HG03460 (cell line): ENCODE data around the gene RHOBTB1.
"Not testable (repeated sequence)": the region's sequence is repeated elsewhere in the genome, so short reads cannot be mapped to it uniquely, and the experiment has no call there.

Source experiments
- ATAC-seq: cut with Tn5 transposase; IDR thresholded peaks from one replicate; pipeline ENCODE4 v1.9.1; 2021; ENCODE audit not compliant: unreplicated experiment

The RHOBTB1 gene

DNA sequence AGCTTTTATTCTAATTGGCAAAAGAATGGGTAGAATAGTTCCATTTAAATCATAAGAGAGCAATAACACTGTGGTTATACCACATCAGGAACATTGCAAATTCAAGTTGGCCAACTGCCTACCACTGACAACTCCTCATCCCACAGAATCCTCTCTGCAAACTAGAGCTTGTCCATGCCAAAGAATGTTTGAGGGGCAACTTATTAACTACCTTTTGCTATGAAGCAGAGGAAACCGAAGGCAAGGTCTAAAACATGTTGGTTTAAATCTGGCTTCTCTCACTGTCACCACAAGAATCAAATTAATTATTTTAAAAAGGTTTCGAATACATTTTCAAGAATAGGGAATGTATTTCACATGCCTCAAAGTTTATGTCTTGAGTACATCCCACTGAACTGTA, 36.0 kb downstream of the RHOBTB1 start:
- no peak for ATAC-seq

GRCh38 chr10:60907236-60907635, 36.7 kb downstream of the RHOBTB1 start:
- ATAC-seq, result no peak

- not testable (repeated sequence) for ATAC-seq
Measured at GRCh38 chr10:60906825-60907224, 37.2 kb downstream of the RHOBTB1 start.

GRCh38 chr10:60906411-60906810, 37.6 kb downstream of the RHOBTB1 start:
- no peak for ATAC-seq

- no peak for ATAC-seq
Measured at GRCh38 chr10:60905580-60905979, 38.4 kb downstream of the RHOBTB1 start.

DNA sequence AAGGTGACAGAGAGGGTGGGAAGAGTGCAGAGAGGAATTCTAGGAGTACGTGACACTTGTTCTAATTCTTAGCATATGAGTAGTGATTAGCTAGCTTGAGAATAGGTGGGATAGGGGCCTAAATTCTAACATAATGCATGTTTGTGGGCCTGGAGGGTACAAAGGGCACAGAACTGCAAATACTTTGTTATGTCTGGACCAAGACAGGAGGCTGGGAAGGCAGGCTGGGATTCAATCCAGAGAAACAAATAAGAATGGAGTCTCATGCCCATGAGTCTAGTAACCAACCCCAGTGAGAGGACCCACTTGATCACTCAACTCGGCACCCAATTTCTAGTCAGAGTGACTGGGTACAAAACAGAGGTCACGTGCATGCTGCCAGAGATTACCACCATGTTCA, 40.9 kb downstream of the RHOBTB1 start:
- ATAC-seq, result no peak

DNA sequence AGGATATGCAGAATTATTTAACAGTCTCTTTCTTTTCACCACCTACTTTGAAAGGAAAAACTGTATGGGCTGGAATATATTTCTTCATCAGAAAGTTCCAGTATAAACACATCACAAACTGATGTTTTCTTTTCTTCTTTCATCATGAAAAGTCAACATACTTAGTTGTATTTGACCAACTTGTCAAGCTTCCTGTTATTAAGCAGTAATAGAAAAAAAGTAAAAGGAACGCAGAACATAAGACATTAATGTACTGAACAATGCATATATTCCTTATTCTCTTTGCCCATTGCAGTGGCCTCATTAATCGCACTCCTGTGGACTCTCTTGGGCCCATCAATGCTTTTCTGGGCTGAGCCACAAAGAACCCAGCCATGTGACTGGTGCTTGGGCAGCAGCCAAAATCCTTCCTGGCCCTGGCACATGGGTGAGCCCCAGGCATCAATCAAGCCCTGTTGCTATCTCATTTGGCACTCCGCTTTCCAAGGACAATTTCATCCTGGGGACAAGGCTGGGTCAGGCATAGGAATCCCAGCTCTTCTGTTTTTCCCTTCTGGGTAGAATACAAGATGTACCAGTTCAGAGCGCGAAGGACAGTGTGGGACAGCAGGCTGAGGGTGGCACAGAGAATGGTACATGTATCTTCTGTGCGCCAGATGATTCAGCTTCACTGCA, 42.3 kb downstream of the RHOBTB1 start:
- no peak for ATAC-seq

DNA sequence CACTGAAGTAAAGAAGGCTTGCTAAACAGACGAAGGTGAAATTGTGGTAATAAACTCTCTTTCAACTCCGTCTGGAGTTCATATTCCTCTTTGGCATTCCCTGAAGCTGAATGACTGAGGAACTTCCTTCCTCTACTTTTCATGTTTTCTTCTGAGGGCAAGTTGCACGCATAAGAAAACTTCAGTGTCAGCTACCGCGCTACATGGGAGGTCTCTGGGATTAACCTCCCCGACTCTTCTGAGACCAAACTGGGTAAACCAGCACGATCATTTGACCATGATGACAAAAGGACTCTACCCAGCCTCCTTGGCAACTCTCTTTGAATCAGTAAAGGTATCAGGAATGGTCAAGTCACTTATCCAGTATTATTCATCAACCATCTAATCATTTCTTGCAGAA, 44.7 kb downstream of the RHOBTB1 start:
- no peak for ATAC-seq

DNA sequence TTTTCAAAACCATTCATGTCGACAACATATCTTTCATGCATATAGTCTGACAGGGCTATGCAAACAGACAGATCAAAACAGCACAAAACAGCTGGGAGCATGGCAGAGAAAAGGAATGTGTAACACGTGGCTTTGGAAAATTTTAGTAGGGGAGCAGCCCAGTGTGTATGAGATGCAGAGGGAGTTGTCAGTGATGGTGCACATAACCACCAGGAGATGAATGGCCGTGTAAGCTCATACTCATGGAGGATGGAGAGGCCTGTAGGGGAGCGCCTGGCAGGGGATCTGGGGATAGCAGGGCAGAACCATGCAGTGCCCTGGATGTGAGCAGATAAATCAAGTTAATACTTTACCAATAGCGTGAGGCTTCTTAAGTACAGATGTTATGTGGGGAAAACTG, 45.7 kb downstream of the RHOBTB1 start:
- ATAC-seq, result no peak

DNA sequence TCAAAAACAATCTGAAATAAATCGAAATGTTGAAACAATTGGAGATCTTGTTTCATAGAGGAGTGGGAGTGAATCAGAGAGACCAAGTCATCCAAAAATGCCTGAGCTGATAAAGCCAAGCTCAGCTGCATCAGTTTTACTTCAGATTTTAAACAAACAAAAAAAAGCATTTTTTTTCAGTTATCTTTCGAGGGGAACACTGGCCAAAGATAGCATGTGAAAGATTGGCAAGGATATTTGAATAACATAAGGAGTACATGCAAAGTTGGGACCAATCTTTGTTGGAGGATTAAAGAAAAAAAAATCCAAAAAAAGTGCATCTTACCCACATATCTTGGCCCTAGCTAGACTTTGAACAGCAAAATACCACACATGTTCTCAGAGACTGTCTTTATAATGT, 47.2 kb downstream of the RHOBTB1 start:
- no peak for ATAC-seq

DNA sequence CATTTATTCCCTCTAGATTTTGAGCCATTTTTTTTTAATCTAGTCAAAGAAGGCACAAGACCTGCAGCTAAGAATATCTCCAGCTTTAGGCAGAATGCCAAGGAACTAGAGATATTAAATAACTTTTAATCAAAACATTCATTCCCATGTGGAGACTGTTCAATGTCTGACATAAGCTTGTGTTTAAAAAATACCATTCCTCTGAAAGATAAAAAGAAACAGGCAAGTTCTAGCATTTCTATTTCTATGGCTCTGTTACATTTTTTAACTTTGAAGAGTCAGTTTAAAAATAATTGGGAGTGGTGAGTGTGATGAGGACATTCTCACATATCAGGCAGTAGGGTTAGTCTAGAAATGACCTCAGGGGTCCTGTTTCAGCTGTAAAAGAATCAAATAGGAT, 48.0 kb downstream of the RHOBTB1 start:
- ATAC-seq, result no peak

- ATAC-seq, result no peak
Measured at GRCh38 chr10:60894786-60895185, 49.2 kb downstream of the RHOBTB1 start.

- ATAC-seq, result no peak
Measured at GRCh38 chr10:60893231-60893630, 50.8 kb downstream of the RHOBTB1 start.

DNA sequence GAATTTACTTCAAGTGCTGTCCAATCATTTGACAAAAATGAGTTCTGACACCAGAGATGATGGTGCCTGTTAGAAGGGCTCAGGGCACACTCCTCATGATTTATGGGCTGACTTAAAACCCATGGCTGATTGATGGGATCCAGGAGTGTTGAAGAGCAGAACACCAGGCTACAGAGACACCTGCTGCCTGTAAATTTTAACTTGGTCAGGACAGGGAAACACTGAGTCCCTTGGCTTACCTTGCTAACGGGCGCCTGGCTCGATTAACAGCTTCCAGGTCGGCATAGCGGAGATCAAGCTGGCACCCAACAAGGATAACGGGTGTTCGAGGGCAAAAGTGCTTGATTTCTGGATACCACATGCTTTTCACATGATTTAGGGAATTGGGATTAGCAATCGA, 51.4 kb downstream of the RHOBTB1 start:
- no peak for ATAC-seq

DNA sequence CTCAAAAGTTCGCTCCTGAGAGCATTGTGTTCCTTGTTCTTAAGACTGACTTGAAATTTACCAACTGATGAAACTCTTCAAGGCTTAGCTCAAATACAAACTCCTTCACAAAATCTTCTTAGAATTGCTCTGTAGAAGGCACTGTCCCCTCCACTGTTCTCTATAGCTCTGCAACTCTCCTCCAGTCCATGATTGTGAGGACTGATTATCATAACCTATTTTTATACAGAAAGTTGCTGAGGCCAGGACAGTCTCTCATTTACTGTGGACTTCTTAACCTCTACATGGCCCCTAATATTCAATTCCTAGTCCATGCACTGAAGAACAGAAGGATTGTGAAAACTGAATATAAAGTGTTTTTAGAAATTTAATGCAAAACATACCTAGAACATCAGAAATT, 53.2 kb downstream of the RHOBTB1 start:
- ATAC-seq, result no peak

DNA sequence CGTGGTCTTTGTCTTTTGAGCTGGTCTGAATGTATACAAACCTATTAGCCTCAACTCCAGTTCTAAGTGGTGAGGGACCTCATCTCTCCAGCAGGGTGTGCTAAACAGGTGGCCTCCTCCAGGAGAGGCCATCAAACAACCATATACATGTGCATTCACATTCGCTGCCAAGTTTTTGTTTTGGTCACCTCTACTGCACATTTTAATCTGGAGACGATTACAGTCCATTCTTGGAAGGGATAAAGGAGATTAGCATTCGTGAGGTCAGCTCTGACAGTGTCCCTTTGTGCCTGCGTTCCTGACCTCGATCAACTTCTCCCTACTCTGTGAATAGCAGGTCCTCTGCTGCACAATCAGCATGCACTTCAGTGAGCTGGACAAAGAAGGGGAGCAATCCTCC, 60.8 kb downstream of the RHOBTB1 start:
- ATAC-seq, result no peak

DNA sequence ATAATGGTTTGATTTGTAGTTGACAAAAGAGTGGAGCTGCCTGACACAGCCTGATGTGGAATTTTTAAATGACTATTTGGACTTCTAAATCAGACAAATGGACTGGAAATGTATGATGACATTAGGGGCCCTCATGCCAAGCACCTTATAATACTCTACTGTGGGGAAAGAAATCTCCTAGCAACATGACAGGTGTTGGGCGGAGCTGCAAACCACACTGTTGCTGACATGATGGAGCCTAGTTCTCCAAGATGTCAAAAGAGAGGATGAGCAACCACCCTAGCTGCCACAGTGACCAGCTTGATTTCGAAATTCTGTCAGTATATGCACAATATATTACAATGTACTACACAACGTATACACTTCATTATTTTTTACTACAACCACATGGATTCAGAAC, 65.8 kb downstream of the RHOBTB1 start:
- no peak for ATAC-seq

DNA sequence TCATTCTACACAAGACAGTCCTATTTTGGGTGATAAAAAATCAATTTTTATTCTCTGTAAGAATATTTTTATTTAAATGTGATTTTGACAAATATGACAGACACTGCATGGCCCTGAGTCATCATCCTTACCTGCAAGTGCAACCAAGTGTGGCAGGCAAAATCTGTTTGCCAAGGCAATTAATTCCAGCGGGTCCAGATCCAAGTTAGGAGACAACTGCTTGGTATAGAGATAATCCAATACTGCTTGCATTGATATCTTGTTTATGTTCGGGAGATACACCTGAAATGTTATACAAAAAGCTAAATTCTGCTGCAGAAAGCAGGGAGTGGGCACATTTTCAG, 66.2 kb downstream of the RHOBTB1 start:
- ATAC-seq, result no peak

DNA sequence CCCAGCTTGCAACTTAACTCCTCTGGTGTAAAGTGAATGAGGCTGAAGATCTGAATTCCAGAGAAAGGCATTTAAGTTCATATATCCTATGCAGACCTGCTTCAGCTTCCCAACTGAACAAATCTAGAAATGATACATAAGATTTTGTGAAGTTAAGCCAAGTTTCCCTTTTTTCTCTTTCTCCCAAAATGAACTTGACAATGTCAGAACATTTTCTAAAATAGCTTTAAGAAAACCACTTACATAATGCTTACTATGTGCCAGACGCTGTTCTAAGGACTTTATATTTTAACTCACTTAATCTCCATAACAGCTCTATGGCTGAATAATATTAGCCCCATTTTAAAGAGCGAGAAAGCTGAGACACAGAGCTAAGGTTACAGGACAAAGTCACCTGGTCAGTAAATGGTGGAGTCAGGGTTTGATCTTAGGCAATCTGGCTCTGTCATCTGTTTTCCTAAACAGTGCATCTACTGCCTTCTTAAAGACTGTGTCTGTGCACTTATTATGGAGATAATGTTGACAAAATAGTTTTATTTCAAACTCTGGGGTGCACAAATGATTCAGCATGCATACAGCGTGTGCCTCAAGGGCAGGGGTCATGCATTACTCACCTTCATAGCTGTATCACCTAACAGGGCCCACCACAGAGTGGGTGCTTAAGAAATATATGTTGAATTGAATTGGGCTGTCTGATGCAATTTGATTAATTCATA, 66.8 kb downstream of the RHOBTB1 start:
- no peak for ATAC-seq

- ATAC-seq, result no peak
Measured at GRCh38 chr10:60873758-60874157, 70.2 kb downstream of the RHOBTB1 start.

GRCh38 chr10:60872451-60872850, 71.5 kb downstream of the RHOBTB1 start:
- no peak for ATAC-seq

DNA sequence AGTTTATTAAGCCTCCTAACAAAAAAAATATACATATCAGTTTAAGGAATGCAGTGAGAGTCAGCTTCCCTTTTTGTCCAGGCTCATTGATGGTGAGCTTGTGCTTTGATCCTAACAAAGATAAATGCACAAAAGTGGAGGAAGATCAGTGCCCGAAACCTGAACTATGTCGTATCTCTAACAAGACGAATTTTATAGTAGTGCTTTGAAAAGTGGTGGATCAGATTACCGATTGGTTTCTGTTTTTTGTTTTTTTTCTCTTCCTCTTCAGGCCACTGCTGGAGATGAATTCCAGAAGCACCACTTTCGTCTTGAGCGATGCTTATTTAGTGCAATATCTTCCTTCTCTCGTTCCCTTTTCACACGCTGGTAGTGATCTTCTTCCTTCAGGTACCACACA, 72.8 kb downstream of the RHOBTB1 start:
- ATAC-seq, result no peak

GRCh38 chr10:60870803-60871202, 73.2 kb downstream of the RHOBTB1 start:
- no peak for ATAC-seq
